NCI-H1694 treated with DMSO at 0.1 percent for 48 hours (cell line): ENCODE measurements around the gene ARHGEF19.
"Not testable (repeated sequence)": the region's sequence is repeated elsewhere in the genome, so short reads cannot be mapped to it uniquely, and the experiment has no call there.

ENCODE experiments used
- DNase-seq: peaks from one replicate; lab custom pipeline; 2025; lab: John Stamatoyannopoulos, UW

The ARHGEF19 gene

DNA sequence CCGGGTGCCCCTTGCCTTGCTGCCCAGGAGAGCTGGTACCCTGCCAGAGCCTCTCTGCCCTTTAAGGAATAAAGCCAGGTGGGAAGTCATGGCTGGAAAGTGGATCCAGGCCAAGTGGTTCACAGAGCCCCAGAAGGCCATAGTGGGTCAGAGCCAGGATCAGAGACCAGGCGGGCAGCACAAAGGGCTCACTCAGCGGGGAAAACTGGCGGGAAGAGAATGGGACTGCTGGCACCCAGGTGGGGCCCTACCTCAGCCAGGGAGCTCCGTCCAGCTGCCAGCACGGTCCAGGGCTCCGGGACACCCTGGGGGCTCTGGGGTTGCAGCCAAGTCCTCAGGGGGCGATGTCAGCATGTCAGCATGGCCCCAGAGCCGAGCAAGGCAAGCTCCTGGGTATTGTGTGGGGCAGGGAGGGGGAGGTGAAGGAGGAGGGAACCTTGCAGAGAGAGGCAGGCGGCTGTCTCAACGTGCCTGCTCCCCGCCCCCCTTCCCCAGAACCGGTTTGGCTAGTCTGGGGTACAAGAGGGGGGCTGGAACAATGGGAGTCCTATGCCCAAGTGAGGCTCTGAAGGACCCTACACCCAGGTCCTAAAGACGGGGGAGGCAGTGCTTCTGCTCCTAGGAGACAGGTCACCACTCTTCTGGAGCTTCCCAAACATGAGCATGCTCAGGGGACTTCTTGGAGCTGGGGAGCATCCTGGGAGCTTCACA is at the start of gene ARHGEF19:
Gene ARHGEF19 (minus strand): TSS at position 402 of the 711 bp plus-strand sequence. CDS start 3,598 bp downstream, outside the sequence.
- DNase-seq: no peak

DNA sequence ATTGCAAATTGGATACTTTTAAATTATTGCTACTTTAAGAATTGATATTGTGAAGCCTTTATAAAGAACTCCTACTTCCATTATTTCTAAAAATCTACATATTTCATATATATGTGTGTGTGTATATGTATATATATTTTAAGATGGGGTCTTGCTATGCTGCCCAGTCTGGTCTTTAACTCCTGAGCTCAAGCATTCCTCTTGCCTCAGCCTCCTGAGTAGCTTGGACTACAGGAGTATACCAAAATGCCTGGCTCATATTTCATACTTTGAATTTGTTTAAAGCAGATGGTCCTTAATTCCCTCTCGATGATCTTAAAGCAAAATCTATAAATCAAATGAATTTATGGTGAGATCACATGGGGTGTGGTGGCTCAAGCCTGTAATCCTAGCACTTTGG is 49.6 kb upstream of the ARHGEF19 start:
- DNase-seq: no peak

DNA sequence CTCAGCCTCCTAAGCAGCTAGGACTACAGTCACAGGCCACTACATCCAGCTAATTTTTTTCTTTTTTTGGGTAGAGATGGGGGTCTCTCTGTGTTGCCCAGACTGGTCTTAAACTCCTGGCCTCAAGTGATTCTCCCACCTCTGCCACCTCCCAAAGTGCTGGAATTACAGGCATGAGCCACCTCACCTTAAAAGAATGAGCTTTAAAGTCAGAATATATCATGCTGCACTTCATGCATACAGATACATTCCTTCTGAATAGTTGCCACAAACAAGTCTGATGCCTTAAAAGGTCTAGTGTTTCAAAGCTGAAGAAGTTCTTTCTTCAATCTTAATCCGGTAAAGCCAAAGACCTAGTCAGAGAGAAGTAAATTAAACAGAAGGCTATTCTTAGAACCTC is 48.4 kb upstream of the ARHGEF19 start:
- DNase-seq: no peak

DNA sequence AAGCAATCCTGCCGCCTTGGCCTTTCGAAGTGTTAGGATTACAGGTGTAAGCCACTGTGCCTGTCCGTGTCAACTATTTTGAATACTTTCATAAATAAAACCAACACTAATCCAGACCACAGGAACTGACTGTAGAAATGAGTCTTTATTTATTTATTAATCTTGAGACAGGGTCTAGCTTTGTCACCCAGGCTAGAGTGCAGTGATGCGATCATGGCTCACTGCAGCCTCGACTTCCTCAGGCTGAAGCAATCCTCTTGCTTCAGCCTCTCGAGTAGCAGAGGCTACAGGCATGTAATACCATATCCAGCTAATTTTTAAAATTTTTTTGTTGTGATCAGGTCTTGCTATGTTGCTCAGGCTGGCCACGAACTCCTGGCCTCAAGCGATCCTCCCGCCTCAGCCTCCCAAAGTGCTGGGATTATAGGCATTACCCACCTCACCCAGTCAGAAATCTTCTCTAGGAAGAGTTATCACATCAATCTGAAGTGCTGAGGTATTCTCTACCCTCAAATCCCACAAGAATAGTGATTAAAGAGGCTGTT is 46.2 kb upstream of the ARHGEF19 start:
- DNase-seq: no peak

DNA sequence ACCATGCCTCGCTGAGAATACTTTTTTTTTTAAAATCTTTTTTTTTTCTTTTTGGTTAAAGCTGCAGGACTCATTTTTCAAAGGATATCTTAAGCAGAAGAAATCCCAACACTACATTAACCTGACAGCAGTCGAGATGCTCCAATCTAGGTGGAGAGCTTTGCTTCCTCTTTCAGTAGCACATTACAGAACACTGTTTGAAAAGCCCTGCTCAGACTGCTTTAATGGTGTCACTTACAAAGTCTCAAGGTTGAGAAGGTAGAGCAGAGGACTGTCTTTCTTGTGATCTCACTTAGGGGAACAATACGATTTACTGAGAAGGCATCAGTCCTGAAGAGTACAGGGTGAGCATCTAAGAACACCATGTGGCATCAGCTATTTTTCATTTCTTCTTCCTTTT is 45.5 kb upstream of the ARHGEF19 start:
- DNase-seq: no peak

DNA sequence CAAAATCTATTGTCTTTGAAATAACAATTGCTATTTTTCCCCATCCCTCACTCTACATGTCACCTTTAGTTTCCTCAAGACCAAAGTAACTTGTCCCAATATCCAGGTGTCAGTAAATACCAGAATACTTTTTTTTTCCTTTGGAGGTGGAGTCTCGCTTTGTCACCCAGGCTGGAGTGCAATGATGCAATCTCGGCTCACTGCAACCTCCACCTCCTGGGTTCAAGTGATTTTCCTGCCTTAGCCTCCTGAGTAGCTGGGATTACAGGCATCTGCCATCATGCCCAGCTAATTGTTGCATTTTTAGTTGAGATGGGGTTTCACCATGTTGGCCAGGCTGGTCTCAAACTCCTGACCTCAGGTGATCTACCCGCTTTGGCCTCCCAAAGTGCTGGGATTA is 45.1 kb upstream of the ARHGEF19 start:
- not testable (repeated sequence) for DNase-seq

DNA sequence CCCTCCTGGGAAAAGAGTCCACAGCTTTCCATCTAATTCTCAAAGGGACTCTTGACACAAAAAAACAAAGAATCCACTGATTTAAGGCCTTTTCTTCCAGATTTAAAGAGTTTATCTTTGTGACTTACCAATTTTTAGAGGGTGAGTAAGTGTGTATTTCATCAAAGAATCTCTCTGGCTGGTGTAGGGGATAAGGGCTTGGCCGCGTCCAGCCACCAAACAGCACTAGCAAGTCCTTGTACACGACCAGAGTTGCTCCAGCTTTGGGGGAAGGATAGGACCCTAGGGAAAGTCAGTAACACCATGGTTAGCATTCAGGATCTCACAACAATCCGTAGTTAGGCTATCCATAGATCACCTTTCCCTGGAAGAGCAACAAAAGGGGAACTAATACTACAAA is 44.0 kb upstream of the ARHGEF19 start:
- DNase-seq: no peak

DNA sequence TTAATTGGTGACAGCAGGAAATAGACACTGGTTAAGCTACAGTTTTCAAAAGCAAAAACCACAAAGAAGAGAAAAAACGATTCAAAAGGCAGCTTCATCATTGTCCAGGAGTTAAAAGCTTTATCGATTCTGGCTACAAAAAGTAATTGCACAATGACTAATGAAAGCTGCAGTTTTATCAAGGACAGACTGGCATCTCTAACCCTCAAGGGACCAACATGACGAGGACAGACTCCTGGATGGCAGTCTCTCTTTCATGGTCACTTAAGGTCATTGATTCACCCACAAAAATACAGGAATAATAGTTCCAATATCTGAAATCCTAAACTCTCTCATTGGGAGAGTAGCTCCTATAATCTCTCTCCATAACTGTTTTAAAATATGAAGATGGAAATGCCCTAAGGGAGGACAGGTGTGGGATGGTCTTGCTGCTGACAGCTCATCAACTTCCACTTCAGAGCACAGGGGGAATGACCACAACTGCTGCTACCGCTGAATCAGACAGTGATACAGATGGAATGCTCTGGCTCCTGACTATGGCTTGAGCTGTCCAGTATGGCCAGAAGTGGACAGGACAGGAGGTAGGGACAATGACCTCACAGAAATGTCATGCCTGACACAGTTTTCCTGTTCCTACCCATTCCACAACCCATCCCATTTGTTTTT is 41.9 kb upstream of the ARHGEF19 start:
- no peak for DNase-seq

DNA sequence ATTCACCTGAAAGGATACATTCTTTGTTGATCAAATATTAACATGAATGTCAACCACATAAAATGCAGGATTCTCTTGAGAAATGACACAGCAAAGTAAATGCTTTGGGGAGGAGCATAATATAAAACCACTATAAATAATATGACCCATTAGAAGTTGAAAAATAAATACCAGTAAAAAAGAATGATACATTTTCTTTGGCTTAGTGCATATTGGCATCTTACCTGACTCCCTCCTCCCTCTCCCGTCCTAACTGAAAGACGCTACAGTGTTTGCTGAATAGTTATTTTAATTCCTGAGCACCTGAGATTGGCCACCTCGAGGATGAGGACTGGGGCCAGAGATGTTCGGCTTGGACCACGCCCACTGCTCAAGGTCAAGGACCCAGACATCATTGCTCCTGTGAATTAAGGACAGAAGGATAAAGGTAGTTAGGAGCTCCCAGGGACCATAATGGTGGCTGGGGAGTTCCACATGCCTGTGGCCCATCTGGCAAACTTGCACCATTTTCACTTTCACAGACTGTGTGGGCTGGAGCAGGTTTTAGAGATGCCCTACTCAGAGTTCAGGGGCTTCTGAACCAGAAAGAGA is 41.0 kb upstream of the ARHGEF19 start:
- no peak for DNase-seq

DNA sequence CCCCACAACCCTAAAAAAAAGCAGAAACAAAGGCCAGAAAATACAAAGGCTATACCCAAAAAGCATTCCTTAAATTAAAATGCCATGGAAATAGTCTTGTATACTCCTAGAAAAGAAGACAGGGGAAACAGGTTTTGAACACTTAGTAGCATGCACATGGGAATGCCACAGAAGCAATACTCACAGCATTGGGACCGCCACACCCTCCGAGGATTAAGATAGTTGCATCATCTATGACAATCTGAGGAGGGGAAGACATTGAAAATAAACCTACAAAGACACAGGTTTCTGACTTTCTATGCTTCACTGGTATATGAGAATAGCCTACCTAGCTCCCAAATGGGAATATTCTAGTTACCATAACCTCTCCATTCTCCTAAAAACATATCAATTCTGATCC is 40.5 kb upstream of the ARHGEF19 start:
- no peak for DNase-seq

DNA sequence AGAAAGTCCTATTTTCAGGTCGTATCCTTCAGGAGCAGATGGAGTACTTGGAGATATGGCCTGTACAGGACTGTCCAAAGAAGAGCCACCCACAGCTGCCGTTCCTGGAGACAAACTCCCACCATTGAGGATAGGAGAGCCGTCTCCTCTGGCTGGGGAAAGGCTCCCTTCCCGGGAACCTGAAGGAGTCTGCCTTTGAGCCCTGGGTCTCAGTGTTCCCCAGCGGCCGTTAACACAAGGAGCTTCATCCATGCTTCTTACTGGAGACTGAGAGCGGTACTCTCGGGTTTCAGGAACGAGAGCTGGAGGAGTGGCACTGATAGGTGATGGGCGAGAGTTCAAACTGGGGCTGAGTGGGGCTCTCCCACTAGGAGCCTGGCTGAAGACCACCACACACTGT is 38.9 kb upstream of the ARHGEF19 start:
- DNase-seq: no peak

DNA sequence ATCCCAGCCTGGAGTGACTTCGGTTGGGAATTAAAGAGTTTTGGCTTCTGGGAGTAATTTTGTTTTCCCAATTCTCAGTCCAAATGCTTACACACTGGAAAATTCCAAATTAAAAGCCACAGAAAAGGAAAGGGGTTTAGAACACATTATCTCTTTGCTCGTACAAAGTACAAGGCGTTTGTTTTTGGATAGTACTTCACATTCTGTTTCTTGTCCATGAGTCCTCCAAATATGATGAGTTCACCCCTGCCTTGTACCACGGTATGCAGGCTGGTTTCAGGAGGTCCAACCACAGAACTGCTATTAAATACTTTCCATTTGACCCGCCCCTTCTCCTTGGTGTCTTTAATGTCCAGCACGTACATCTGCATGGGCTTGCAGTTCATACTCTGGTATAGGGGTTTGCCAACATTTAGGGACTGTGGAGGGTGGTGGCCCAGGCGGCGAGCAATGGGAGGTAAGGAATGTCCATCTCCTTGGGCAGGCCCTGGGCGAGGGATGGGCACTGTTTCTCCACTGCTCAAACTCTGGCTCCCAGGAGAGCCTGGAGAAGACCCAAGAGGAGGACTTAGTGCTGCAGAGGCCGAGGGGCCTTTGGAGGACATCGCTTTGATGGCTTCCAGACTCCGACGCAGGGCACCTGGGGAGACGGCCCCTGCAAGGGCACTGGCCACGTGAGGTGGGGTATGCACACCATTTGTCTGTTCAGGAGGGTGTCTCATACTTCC is 38.2 kb upstream of the ARHGEF19 start:
- no peak for DNase-seq

DNA sequence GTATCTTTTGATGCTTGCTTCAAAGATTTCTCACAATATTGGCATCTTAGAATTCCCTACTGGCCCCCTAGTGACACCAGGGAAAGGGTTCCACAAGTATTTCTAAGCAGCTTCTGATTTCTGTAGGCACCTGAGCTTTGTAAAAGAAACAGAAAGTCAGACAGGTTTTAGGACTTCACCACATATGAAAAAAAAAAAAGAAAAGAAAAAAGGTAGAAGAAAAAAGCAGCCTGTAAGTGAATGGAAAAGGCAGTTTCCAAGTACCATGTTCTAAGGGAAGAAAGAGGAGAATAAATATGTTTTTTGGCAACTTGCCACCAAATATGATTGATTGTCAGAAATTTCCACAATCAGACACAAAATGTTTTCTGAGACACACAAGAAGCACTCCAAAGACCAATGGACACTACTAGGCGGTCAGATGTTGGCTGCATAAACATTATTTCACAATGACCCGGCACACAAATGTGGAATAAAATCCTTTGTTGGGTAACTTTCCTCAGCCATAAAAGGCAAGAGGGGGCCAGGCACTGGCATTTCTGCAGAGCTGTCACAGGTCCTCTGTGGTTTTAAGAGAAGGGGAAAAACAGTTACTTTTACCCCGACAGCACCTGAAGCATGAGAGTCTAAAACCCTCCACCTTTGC is 37.3 kb upstream of the ARHGEF19 start:
- DNase-seq: no peak

DNA sequence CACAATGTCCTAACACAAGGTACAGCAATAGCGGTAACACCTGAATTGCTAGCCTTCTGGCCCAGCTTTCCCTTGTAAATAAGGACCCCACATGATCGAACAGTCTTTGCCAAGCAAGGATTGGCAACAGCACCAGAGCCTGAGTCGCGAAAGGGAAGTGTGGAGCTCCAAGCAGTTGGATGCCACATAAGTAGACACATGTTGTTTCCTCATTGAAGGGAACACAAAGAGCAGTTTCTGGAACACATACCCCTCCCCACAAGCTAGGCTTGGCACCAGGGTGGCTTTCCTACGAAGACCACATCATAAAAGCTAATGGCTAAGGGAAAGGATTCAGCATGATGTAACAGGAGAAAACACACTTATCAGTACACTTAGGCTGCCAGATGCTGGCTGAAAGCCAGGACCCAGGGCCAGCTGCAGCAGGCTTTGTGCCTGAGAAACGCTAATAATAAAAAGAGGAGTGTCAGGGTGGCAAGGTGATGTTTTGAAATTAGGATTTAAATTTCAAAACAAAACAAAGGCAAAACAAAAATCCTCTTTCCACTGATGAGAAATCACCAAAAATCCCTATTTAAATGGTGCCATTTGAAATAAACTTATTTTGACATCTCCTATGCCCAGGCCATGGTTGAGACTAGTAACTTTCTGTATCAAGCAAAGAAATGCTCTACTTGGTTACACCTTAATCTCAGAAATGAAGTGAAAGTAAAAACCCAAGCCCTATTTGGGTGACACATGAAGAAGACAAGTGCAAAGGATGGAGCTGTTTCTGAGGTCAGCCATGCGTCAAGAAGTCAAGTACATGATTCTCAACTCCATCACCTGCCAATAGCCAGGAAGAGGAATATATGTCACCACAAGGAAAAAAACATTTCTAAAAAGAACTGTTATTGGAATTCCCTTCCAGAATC is 36.4 kb upstream of the ARHGEF19 start:
- peak; percentile 67 for DNase-seq

DNA sequence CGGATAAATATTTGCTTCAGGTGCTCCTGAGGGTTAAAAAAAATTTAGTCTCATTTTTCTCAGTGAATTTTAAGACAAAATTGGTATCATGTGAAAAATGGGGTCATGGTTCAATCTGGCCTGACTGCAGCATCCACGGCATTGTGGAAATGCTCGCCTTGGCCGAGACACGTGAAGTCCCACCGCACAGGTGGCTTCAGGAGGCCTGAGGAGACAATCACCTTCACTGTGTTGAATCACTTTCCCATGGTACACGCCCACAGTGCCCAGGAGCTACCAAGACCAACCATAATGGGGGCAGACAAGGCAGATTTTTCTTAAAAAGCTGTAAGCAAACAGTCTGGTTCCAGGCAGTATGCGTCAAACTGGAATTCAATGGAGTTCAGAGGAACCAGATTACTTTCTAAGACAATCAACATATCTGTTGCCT is 35.6 kb upstream of the ARHGEF19 start:
- DNase-seq: no peak

DNA sequence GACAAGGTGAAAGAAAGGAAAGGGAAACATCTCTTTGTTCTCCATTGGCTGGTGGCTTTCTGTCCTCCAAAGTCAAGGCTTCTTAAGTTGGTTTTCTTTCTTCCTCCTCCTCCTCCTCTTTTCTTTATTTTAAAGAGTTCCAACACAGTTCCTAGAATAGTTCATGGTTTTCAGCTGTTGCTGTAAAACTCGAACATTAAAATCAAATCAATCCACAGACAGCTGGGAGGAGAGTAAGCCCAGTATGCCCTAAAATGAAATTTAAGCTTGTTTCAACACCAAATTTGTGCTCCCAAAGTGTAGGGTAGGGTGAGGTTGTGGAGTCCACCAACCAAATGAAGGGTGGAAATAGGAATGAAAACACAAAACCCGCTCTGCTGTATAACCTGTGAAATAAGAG is 35.0 kb upstream of the ARHGEF19 start:
- no peak for DNase-seq

DNA sequence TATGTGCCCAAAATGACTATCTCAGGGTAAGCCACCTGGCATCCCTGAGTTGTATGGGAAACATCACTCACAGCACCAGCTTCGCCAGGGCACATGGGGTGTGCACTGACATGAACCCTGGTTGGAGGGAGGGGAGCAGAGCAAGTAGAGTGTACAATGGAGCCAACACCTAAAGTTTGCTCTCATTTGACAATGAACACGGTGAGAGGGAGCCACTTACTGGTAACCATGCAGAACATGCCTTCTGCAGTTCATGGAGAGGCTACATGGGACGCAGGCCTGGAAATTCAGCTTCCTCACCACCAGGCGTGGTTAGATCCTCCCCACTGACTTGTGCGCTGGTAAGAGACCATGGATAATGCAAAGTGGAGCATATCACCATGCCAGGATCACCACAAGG is 34.5 kb upstream of the ARHGEF19 start:
- DNase-seq: no peak

DNA sequence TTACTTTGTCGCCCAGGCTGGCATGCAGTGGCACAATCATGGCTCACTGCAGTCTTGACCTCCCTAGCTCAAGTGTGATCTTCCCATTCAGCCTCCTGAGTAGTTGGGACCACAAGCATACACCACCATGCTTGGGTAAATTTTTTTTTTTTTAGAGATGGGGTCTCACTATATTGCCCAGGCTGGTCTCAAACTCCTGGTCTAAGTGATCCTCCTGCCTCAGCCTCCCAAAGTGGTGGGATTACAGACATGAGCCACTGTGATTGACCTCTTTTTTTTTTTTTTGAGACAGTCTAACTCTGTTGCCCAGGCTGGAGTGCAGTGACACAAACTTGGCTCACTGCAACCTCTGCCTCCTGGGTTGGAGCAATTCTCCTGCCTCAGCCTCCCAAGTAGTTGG is 33.8 kb upstream of the ARHGEF19 start:
- not testable (repeated sequence) for DNase-seq

DNA sequence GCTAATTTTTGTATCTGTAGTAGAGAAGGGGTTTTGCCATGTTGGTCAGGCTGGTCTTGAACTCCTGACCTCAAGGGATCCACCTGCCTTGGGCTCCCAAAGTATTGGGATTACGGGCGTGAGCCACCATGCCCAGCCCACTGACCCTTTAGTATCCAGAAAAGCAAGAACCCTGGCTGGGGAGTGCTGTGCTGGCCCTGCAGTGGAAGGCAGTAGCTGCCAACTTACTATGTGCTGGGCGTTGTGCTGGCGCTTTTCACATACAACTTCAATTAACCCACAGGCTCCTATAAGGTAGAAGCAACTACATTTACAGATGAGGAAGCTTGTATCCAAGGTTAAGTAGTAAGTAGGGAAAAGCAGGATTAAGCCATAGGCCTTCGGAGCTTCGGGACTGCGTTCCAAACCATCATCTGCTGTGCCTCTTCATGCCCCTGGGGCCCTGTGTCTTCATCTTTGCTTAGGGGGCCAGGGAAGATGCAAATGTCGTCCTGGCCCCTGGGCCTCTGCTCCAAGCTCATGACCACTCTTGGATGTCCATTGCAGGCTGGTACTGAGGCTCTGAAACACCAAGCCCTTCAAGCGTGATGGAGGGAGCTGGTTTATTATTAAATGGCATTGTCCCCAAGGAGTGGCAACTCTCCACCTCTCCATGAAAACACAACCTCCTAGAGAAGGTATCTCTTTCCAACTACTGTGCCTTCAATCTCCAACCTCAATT is 33.2 kb upstream of the ARHGEF19 start:
- no peak for DNase-seq

DNA sequence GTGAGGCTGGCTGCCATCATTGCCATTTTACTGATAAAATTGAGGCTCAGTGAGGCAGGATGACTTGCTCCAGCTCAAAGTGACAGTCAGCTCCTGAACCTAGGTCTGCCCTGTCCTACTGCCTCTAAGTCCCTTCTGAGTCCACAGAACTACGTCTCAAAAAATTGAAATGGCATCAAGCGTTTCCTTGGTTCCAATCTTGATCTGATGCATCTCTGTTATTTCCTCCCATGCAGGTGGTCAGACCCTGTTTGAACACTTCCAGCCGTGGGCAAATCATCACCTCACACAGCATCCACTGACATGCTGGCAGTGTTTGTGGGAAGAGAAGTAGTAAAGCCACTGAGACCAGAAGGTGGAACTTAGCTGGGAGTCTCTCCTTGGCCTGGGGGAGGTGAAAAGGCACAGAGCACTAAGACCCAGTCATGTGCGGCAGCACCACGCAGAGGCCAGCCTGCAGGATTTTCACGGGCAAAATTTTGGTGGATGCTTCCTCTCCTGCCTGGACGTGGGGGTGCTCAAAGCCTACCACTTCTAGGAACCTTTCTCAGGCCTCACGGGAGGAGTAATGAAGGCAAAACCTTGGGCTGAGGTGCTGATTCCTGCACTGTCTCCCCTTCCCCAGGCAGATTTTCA is 32.3 kb upstream of the ARHGEF19 start:
- no peak for DNase-seq
